ENCODE results near the gene SLC51B. TPM values are rescaled to one million over a fixed set of nuclear protein-coding genes. Genes with fewer than 3 reads are reported as not detected.

The SLC51B gene
- polyA plus RNA-seq, 1 donor from 2014 or later: not detected

DNA sequence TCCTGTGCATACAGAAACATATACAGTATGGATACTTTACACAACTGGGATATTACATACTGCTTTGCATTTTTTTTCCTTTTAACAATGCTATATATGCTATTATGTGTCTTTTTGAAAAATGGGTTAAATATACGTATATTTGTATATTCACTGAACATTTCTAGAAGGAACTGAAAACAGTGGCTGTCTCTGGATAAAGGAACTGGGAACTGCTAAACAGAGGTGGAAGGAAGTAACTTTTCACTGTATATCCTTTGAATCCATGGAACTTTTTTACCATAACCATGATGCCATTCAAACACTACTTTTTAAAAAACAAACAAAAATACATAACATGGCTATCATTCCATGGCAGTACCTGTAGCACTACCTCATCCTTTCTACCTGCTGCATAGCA is 17.6 kb upstream of the SLC51B start:
- no peak overlapping the region for H3K4me2 ChIP-seq (ENCODE audit: low read length)
- no peaks in the 10 kb centered on the region for H3K9me2 ChIP-seq (ENCODE audit: insufficient read depth, low read length)
- peak overlapping the region; percentile 96 for H3K4me3 ChIP-seq (ENCODE audit: low read length)
- H3K27me3 ChIP-seq (ENCODE audit: insufficient read depth, low read depth, low read length): no peaks in the 10 kb centered on the region
- no peaks in the 10 kb centered on the region for H4K20me1 ChIP-seq (ENCODE audit: insufficient read depth)
- H3K36me3 ChIP-seq (ENCODE audit: insufficient read depth, low read length): no peaks in the 10 kb centered on the region
- H3K27ac ChIP-seq (ENCODE audit: low read length): no peak overlapping the region
- TF ChIP-seq, protein P1, sequence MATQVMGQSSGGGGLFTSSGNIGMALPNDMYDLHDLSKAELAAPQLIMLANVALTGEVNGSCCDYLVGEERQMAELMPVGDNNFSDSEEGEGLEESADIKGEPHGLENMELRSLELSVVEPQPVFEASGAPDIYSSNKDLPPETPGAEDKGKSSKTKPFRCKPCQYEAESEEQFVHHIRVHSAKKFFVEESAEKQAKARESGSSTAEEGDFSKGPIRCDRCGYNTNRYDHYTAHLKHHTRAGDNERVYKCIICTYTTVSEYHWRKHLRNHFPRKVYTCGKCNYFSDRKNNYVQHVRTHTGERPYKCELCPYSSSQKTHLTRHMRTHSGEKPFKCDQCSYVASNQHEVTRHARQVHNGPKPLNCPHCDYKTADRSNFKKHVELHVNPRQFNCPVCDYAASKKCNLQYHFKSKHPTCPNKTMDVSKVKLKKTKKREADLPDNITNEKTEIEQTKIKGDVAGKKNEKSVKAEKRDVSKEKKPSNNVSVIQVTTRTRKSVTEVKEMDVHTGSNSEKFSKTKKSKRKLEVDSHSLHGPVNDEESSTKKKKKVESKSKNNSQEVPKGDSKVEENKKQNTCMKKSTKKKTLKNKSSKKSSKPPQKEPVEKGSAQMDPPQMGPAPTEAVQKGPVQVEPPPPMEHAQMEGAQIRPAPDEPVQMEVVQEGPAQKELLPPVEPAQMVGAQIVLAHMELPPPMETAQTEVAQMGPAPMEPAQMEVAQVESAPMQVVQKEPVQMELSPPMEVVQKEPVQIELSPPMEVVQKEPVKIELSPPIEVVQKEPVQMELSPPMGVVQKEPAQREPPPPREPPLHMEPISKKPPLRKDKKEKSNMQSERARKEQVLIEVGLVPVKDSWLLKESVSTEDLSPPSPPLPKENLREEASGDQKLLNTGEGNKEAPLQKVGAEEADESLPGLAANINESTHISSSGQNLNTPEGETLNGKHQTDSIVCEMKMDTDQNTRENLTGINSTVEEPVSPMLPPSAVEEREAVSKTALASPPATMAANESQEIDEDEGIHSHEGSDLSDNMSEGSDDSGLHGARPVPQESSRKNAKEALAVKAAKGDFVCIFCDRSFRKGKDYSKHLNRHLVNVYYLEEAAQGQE (IDR thresholded peaks at IDR 0.05; ENCODE audit: borderline replicate concordance): no peak
- no peak for TF ChIP-seq EZH2 (IDR thresholded peaks at IDR 0.05; ENCODE audit: borderline replicate concordance, insufficient read depth, low read length, poor library complexity, severe bottlenecking)
- TF ChIP-seq MXI1 (conservative IDR thresholded peaks at IDR 0.05; ENCODE audit: poor library complexity, severe bottlenecking): no peak
- no peak for TF ChIP-seq RAD21 (conservative IDR thresholded peaks at IDR 0.05)
- TF ChIP-seq TAF1 (IDR thresholded peaks at IDR 0.05; ENCODE audit: low read depth): no peak
- TF ChIP-seq EP300 (conservative IDR thresholded peaks at IDR 0.05; ENCODE audit: poor library complexity, severe bottlenecking): no peak
- TF ChIP-seq SMC3 (conservative IDR thresholded peaks at IDR 0.05; ENCODE audit: poor library complexity): no peak
- TF ChIP-seq POLR2AphosphoS5 (IDR thresholded peaks at IDR 0.05): no peak
- TF ChIP-seq, protein P2, sequence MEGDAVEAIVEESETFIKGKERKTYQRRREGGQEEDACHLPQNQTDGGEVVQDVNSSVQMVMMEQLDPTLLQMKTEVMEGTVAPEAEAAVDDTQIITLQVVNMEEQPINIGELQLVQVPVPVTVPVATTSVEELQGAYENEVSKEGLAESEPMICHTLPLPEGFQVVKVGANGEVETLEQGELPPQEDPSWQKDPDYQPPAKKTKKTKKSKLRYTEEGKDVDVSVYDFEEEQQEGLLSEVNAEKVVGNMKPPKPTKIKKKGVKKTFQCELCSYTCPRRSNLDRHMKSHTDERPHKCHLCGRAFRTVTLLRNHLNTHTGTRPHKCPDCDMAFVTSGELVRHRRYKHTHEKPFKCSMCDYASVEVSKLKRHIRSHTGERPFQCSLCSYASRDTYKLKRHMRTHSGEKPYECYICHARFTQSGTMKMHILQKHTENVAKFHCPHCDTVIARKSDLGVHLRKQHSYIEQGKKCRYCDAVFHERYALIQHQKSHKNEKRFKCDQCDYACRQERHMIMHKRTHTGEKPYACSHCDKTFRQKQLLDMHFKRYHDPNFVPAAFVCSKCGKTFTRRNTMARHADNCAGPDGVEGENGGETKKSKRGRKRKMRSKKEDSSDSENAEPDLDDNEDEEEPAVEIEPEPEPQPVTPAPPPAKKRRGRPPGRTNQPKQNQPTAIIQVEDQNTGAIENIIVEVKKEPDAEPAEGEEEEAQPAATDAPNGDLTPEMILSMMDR (IDR thresholded peaks at IDR 0.05; ENCODE audit: poor library complexity, severe bottlenecking): no peak
- peaks cover 3% of the 10 kb centered on the region for H3K79me2 ChIP-seq (replicated peaks; ENCODE audit: insufficient read depth, low read length)
- no peaks in the 10 kb centered on the region for H3F3A ChIP-seq (ENCODE audit: insufficient read depth, low read length, poor library complexity, severe bottlenecking)
- no peaks in the 10 kb centered on the region for H3K9me3 ChIP-seq (ENCODE audit: low read length)
- H3K9ac ChIP-seq (ENCODE audit: low read length): no peak overlapping the region
- no peak overlapping the region for H2AFZ ChIP-seq (ENCODE audit: low read depth, low read length)

DNA sequence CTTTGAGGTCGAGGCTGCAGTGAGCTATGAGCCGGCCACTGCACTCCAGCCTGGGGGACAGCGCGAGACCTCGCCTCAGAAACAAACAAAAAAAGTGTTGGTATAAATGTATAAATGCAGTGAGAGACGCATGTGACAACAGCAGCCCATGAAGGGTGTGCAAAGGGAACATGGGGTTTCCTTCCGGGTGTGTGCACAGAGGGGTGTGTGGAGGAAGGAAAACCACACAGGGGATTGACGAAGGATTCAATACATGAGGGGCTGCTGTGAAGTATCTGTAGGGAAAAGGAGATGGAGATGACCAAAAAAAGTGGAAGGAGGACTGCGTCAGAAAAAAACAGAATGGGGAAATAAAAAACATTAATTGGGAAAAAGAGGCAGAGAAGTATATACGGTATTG is 16.8 kb upstream of the SLC51B start:
- TF ChIP-seq MXI1 (conservative IDR thresholded peaks at IDR 0.05; ENCODE audit: poor library complexity, severe bottlenecking) (no peak), RAD21 (conservative IDR thresholded peaks at IDR 0.05) (no peak), SMC3 (conservative IDR thresholded peaks at IDR 0.05; ENCODE audit: poor library complexity) (no peak), EP300 (conservative IDR thresholded peaks at IDR 0.05; ENCODE audit: poor library complexity, severe bottlenecking) (no peak), EZH2 (IDR thresholded peaks at IDR 0.05; ENCODE audit: borderline replicate concordance, insufficient read depth, low read length, poor library complexity, severe bottlenecking) (no peak), POLR2AphosphoS5 (IDR thresholded peaks at IDR 0.05) (no peak), TAF1 (IDR thresholded peaks at IDR 0.05; ENCODE audit: low read depth) (no peak)
- TF ChIP-seq, protein P1 (IDR thresholded peaks at IDR 0.05; ENCODE audit: borderline replicate concordance): no peak
- TF ChIP-seq, protein P2 (IDR thresholded peaks at IDR 0.05; ENCODE audit: poor library complexity, severe bottlenecking): no peak
- Histone ChIP-seq H4K20me1 (ENCODE audit: insufficient read depth) (no peaks in the 10 kb centered on the region), H3F3A (ENCODE audit: insufficient read depth, low read length, poor library complexity, severe bottlenecking) (no peaks in the 10 kb centered on the region), H3K27me3 (ENCODE audit: insufficient read depth, low read depth, low read length) (no peaks in the 10 kb centered on the region), H3K79me2 (replicated peaks; ENCODE audit: insufficient read depth, low read length) (peaks cover 3% of the 10 kb centered on the region), H3K4me3 (ENCODE audit: low read length) (peak overlapping the region; percentile 96), H2AFZ (ENCODE audit: low read depth, low read length) (no peak overlapping the region), H3K36me3 (ENCODE audit: insufficient read depth, low read length) (no peaks in the 10 kb centered on the region), H3K27ac (ENCODE audit: low read length) (no peak overlapping the region), H3K9me3 (ENCODE audit: low read length) (no peaks in the 10 kb centered on the region), H3K9ac (ENCODE audit: low read length) (peak overlapping the region; percentile 80), H3K9me2 (ENCODE audit: insufficient read depth, low read length) (no peaks in the 10 kb centered on the region), H3K4me2 (ENCODE audit: low read length) (peak overlapping the region; percentile 70)

All from neural cell (in vitro differentiated cells).